ENCODE measurements around the gene NLGN1. TPM values are rescaled to one million over a fixed set of nuclear protein-coding genes. Genes with fewer than 3 reads are reported as not detected.

NLGN1 gene
- total RNA-seq, 1 experiment from 2014 or later = 5.2 TPM

DNA sequence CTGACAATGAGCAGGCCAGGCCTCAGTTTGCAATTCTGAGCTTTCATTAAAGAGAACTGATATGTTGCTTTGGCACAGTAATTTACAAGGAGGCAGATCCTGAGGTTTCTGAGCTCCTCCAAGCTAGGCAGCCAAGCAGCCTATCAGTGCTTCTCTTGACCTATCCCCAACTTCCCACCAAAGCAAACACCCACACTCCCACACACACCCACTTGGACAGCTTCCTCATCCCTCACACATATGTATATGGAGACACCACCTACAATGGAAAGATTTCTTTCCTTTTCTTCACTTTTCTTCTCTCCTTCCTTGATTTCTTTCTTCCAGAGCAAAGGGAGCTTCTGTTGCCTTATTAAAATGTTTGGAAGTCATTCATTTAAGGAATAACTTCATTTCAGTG is 217.0 kb downstream of the NLGN1 start:
- Histone ChIP-seq H3T11ph (ENCODE audit: low read length) (no peak overlapping the region), H4K8ac (replicated peaks; ENCODE audit: insufficient read length, low read depth, low read length) (no peak overlapping the region), H3K4ac (ENCODE audit: low read depth, low read length) (no peak overlapping the region), H3K56ac (ENCODE audit: insufficient read length, low read depth, low read length) (no peak overlapping the region), H2BK15ac (ENCODE audit: low read depth, low read length) (no peak overlapping the region), H2BK20ac (ENCODE audit: low read depth, low read length, poor library complexity, severe bottlenecking) (no peak overlapping the region), H3K79me1 (ENCODE audit: insufficient read depth, low read depth, low read length, poor library complexity, severe bottlenecking) (no peaks in the 10 kb centered on the region), H4K5ac (ENCODE audit: insufficient read length, low read depth, low read length) (no peak overlapping the region), H2BK120ac (ENCODE audit: low read depth, low read length, poor library complexity, severe bottlenecking) (no peak overlapping the region), H3K9ac (ENCODE audit: extremely low read depth, insufficient read length, low read length) (no peak overlapping the region), H2BK12ac (ENCODE audit: insufficient read length, low read depth, low read length) (no peak overlapping the region), H2AK5ac (ENCODE audit: insufficient read length, low read length) (no peak overlapping the region), H3K23me2 (ENCODE audit: insufficient read length, low read depth, low read length, poor library complexity, severe bottlenecking) (no peaks in the 10 kb centered on the region), H4K91ac (ENCODE audit: insufficient read length, low read depth, low read length) (no peak overlapping the region), H2AFZ (ENCODE audit: low read length) (no peak overlapping the region), H3K14ac (ENCODE audit: insufficient read depth, low read length) (no peak overlapping the region), H3K9me3 (ENCODE audit: control insufficient read depth, low read depth, low read length) (no peaks in the 10 kb centered on the region), H4K20me1 (ENCODE audit: control insufficient read depth, insufficient read depth, insufficient read length) (no peaks in the 10 kb centered on the region), H3K79me2 (ENCODE audit: insufficient read depth, low read length) (no peaks in the 10 kb centered on the region), H2BK5ac (ENCODE audit: insufficient read length, low read length) (no peak overlapping the region), H3K27ac (ENCODE audit: insufficient read length, low read depth, low read length) (no peak overlapping the region), H3K18ac (ENCODE audit: insufficient read length, low read depth, low read length) (no peak overlapping the region), H3K4me1 (ENCODE audit: insufficient read depth, low read length) (no peaks in the 10 kb centered on the region), H3K27me3 (ENCODE audit: insufficient read depth, low read length) (no peaks in the 10 kb centered on the region), H3K23ac (ENCODE audit: insufficient read length, low read depth, low read length) (no peak overlapping the region), H3K4me2 (ENCODE audit: insufficient read depth, insufficient read length, low read length) (no peak overlapping the region)
- Mint-ChIP-seq H3K9me3 (no peaks in the 10 kb centered on the region), H3K4me1 (peaks cover 8 to 11% of the 10 kb centered on the region in 2 experiments), H3K36me3 (ENCODE audit: insufficient read depth in 1 of 3, low read depth in 3 of 3) (no peaks in the 10 kb centered on the region), H3K27me3 (ENCODE audit: low read depth) (no peaks in the 10 kb centered on the region), H3K4me3 (no peak overlapping the region; a peak in 1 of 5 replicates), H3K27ac (no peak overlapping the region)
- TF ChIP-seq, protein P1, sequence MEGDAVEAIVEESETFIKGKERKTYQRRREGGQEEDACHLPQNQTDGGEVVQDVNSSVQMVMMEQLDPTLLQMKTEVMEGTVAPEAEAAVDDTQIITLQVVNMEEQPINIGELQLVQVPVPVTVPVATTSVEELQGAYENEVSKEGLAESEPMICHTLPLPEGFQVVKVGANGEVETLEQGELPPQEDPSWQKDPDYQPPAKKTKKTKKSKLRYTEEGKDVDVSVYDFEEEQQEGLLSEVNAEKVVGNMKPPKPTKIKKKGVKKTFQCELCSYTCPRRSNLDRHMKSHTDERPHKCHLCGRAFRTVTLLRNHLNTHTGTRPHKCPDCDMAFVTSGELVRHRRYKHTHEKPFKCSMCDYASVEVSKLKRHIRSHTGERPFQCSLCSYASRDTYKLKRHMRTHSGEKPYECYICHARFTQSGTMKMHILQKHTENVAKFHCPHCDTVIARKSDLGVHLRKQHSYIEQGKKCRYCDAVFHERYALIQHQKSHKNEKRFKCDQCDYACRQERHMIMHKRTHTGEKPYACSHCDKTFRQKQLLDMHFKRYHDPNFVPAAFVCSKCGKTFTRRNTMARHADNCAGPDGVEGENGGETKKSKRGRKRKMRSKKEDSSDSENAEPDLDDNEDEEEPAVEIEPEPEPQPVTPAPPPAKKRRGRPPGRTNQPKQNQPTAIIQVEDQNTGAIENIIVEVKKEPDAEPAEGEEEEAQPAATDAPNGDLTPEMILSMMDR (conservative IDR thresholded peaks at IDR 0.05) = no peak
- DNase-seq = no peak

Measured in H9 (cell line).